H9 (cell line): Measurements from ENCODE around the gene IKZF1. TPM values are rescaled to one million over a fixed set of nuclear protein-coding genes. Genes with fewer than 3 reads are reported as not detected.

ENCODE experiments used
- DNase-seq: peaks from one replicate; pipeline ENCODE4 v3.0.0-alpha.2; 2017
- H2AFZ ChIP-seq: one replicate; pipeline ENCODE4 v1.6.1; 2013; ENCODE audit warnings: mild to moderate bottlenecking, low read length, control low read depth, moderate library complexity
- H2AK5ac ChIP-seq: 2 replicates; pipeline ENCODE4 v1.6.1; 2013; ENCODE audit warnings: low read length, control low read depth, mixed read lengths; ENCODE audit not compliant: insufficient read length
- H2BK120ac ChIP-seq: one replicate; pipeline ENCODE4 v1.6.1; 2013; ENCODE audit warnings: low read depth, mild to moderate bottlenecking, low read length, control low read depth, inconsistent platforms; ENCODE audit not compliant: poor library complexity, severe bottlenecking
- H2BK12ac ChIP-seq: 2 replicates; pipeline ENCODE4 v1.6.1; 2013; ENCODE audit warnings: low read length, control low read depth, mixed read lengths, low read depth; ENCODE audit not compliant: insufficient read length
- H2BK15ac ChIP-seq: 2 replicates; pipeline ENCODE4 v1.6.1; 2013; ENCODE audit warnings: low read depth, low read length, control low read depth
- H2BK20ac ChIP-seq: one replicate; pipeline ENCODE4 v1.6.1; 2013; ENCODE audit warnings: low read depth, mild to moderate bottlenecking, low read length, control low read depth, inconsistent platforms; ENCODE audit not compliant: poor library complexity, severe bottlenecking
- H2BK5ac ChIP-seq: 2 replicates; pipeline ENCODE4 v1.6.1; 2013; ENCODE audit warnings: low read length, control low read depth, mixed read lengths; ENCODE audit not compliant: insufficient read length
- H3K14ac ChIP-seq: 2 replicates; pipeline ENCODE4 v1.6.1; 2013; ENCODE audit warnings: low read length, control low read depth; ENCODE audit not compliant: insufficient read depth
- H3K18ac ChIP-seq: 2 replicates; pipeline ENCODE4 v1.6.1; 2013; ENCODE audit warnings: low read depth, mild to moderate bottlenecking, mixed read lengths, low read length, control low read depth; ENCODE audit not compliant: insufficient read length
- H3K23ac ChIP-seq: 2 replicates; pipeline ENCODE4 v1.6.1; 2013; ENCODE audit warnings: low read length, control low read depth, mixed read lengths, low read depth; ENCODE audit not compliant: insufficient read length
- H3K23me2 ChIP-seq: 2 replicates; pipeline ENCODE4 v1.6.1; 2013; ENCODE audit warnings: low read depth, mild to moderate bottlenecking, mixed read lengths, low read length, control low read depth; ENCODE audit not compliant: insufficient read length, poor library complexity, severe bottlenecking
- H3K27ac ChIP-seq: 2 replicates; pipeline ENCODE4 v1.5.1; 2013; ENCODE audit warnings: low read length, control low read depth, mixed read lengths, low read depth; ENCODE audit not compliant: insufficient read length
- H3K27me3 ChIP-seq: 2 replicates; pipeline ENCODE4 v1.6.1; 2013; ENCODE audit warnings: low read length, control low read depth, inconsistent platforms; ENCODE audit not compliant: insufficient read depth
- H3K4ac ChIP-seq: 2 replicates; pipeline ENCODE4 v1.6.1; 2013; ENCODE audit warnings: low read depth, mild to moderate bottlenecking, control low read depth, inconsistent platforms, low read length, moderate library complexity
- H3K4me1 ChIP-seq: 2 replicates; pipeline ENCODE4 v1.6.1; 2013; ENCODE audit warnings: low read length, control low read depth, inconsistent platforms; ENCODE audit not compliant: insufficient read depth
- H3K4me2 ChIP-seq: 2 replicates; pipeline ENCODE4 v1.6.1; 2013; ENCODE audit warnings: low read length, control low read depth, mixed read lengths; ENCODE audit not compliant: insufficient read length, insufficient read depth
- H3K56ac ChIP-seq: 2 replicates; pipeline ENCODE4 v1.6.1; 2013; ENCODE audit warnings: low read depth, mild to moderate bottlenecking, mixed read lengths, low read length, control low read depth; ENCODE audit not compliant: insufficient read length
- H3K79me1 ChIP-seq: 2 replicates; pipeline ENCODE4 v1.6.1; 2013; ENCODE audit warnings: low read depth, mild to moderate bottlenecking, moderate library complexity, low read length, control low read depth, inconsistent platforms; ENCODE audit not compliant: insufficient read depth, poor library complexity, severe bottlenecking
- H3K79me2 ChIP-seq: 2 replicates; pipeline ENCODE4 v1.6.1; 2013; ENCODE audit warnings: low read length, control low read depth, inconsistent platforms; ENCODE audit not compliant: insufficient read depth
- H3K9ac ChIP-seq: 2 replicates; pipeline ENCODE4 v1.6.1; 2013; ENCODE audit warnings: low read length, control low read depth, mixed read lengths; ENCODE audit not compliant: insufficient read length; ENCODE audit errors: extremely low read depth
- H3K9me3 ChIP-seq: one replicate; pipeline ENCODE4 v1.6.1; 2013; ENCODE audit warnings: low read depth, low read length, inconsistent platforms; ENCODE audit not compliant: control insufficient read depth
- H3T11ph ChIP-seq: one replicate; pipeline ENCODE4 v1.6.1; 2013; ENCODE audit warnings: mild to moderate bottlenecking, low read length, control low read depth, inconsistent platforms
- H4K20me1 ChIP-seq: one replicate; pipeline ENCODE4 v1.6.1; 2013; ENCODE audit not compliant: control insufficient read depth, insufficient read length, insufficient read depth
- H4K5ac ChIP-seq: 2 replicates; pipeline ENCODE4 v1.6.1; 2013; ENCODE audit warnings: low read depth, mild to moderate bottlenecking, mixed read lengths, low read length, control low read depth; ENCODE audit not compliant: insufficient read length
- H4K8ac ChIP-seq: replicated peaks from 2 replicates; pipeline ENCODE4 v1.6.1; 2013; ENCODE audit warnings: low read length, control low read depth, mixed read lengths, low read depth; ENCODE audit not compliant: insufficient read length
- H4K91ac ChIP-seq: 2 replicates; pipeline ENCODE4 v1.6.1; 2013; ENCODE audit warnings: low read depth, mild to moderate bottlenecking, moderate library complexity, mixed read lengths, low read length, control low read depth; ENCODE audit not compliant: insufficient read length
- H3K27ac Mint-ChIP-seq, 3 experiments: 2 replicates in 2 of 3; 3 replicates in 1 of 3; pipeline ENCODE4 v1.8.0; 2020 to 2021; ENCODE audit warnings: mixed read lengths in 3 of 3, mild to moderate bottlenecking in 1 of 3, moderate library complexity in 1 of 3
- H3K27me3 Mint-ChIP-seq: 2 replicates; pipeline ENCODE4 v1.8.0; 2021; ENCODE audit warnings: low read depth, mild to moderate bottlenecking, moderate library complexity, mixed read lengths
- H3K36me3 Mint-ChIP-seq, 3 experiments: 2 replicates in 2 of 3; 3 replicates in 1 of 3; pipeline ENCODE4 v1.8.0; 2020 to 2021; ENCODE audit warnings: low read depth in 3 of 3, mixed read lengths in 3 of 3; ENCODE audit not compliant: insufficient read depth in 1 of 3
- H3K4me1 Mint-ChIP-seq, 2 experiments: 2 replicates each; pipeline ENCODE4 v1.8.0; 2020; ENCODE audit warnings: mixed read lengths in 2 of 2
- H3K4me3 Mint-ChIP-seq, 2 experiments: 2 replicates in 1 of 2; 3 replicates in 1 of 2; pipeline ENCODE4 v1.8.0; 2020 to 2021; ENCODE audit warnings: mild to moderate bottlenecking in 2 of 2, mixed read lengths in 2 of 2, moderate library complexity in 1 of 2
- H3K9me3 Mint-ChIP-seq, 2 experiments: 2 replicates in 1 of 2; 3 replicates in 1 of 2; pipeline ENCODE4 v1.8.0; 2020; ENCODE audit warnings: mild to moderate bottlenecking in 2 of 2, mixed read lengths in 2 of 2, moderate library complexity in 1 of 2
- WGBS: extraction: QIAGEN DNeasy Blood & Tissue Kit; methylation state at CpG from one replicate; pipeline ENCODE4 v1.1.7; 2013; ENCODE audit warnings: missing lambda C conversion rate, low lambda C conversion rate, mixed read lengths; ENCODE audit not compliant: insufficient read length; ENCODE audit errors: extremely low coverage; 5-methylcytosine and 5-hydroxymethylcytosine counted together
- total RNA-seq: library from RNA; stranded (reverse); gene quantifications from 2 replicates; pipeline ENCODE4 v1.2.1, GENCODE V29; 2021
- TF ChIP-seq, protein P1 (sequence below): fragments of 200-600 bp; sonication (generic); conservative IDR thresholded peaks from 3 replicates; pipeline ENCODE4 v1.8.0; 2021; ENCODE audit warnings: antibody characterized with exemption, mild to moderate bottlenecking

Gene IKZF1
- total RNA-seq, 1 experiment from 2014 or later, result 0.98 TPM

DNA sequence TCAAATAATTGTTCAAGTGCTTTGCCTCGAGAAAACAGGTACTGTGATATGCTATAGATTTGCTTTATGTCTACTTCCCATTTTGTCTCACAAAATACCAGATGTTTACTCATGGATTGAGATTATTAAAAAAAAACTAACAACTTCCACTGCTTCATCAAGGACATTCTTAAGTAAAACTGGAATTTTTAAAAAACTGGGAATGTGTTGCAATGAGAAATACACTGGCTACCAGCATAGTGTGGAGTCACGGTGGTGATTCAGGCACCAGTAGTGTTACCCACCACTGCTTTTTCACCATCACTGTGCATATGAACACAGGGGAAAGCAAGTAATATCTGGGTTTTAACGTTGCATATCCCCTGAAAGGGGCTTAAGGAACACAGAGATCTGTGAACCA lies 124.4 kb downstream of the IKZF1 start:
- TF ChIP-seq, protein P1, sequence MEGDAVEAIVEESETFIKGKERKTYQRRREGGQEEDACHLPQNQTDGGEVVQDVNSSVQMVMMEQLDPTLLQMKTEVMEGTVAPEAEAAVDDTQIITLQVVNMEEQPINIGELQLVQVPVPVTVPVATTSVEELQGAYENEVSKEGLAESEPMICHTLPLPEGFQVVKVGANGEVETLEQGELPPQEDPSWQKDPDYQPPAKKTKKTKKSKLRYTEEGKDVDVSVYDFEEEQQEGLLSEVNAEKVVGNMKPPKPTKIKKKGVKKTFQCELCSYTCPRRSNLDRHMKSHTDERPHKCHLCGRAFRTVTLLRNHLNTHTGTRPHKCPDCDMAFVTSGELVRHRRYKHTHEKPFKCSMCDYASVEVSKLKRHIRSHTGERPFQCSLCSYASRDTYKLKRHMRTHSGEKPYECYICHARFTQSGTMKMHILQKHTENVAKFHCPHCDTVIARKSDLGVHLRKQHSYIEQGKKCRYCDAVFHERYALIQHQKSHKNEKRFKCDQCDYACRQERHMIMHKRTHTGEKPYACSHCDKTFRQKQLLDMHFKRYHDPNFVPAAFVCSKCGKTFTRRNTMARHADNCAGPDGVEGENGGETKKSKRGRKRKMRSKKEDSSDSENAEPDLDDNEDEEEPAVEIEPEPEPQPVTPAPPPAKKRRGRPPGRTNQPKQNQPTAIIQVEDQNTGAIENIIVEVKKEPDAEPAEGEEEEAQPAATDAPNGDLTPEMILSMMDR, result no peak
- H2AFZ ChIP-seq, result no peak overlapping the region

More for the DNA sequence above, 124.4 kb downstream of the IKZF1 start:
- no peaks in the 10 kb centered on the region for H3K36me3 Mint-ChIP-seq
- Histone ChIP-seq H2BK5ac (no peak overlapping the region), H3K27me3 (no peaks in the 10 kb centered on the region), H2BK15ac (no peak overlapping the region), H2BK20ac (no peak overlapping the region), H4K8ac (no peak overlapping the region), H3K79me2 (no peaks in the 10 kb centered on the region), H3K27ac (no peak overlapping the region), H3K79me1 (no peaks in the 10 kb centered on the region), H3K4ac (no peak overlapping the region), H3K14ac (no peak overlapping the region), H4K91ac (no peak overlapping the region), H2BK120ac (no peak overlapping the region), H2BK12ac (no peak overlapping the region), H3T11ph (no peak overlapping the region), H3K56ac (no peak overlapping the region), H3K9ac (no peak overlapping the region), H2AK5ac (no peak overlapping the region), H3K4me2 (no peak overlapping the region), H3K4me1 (no peaks in the 10 kb centered on the region), H4K20me1 (no peaks in the 10 kb centered on the region), H3K18ac (no peak overlapping the region), H3K23ac (no peak overlapping the region), H3K9me3 (no peaks in the 10 kb centered on the region), H3K23me2 (no peaks in the 10 kb centered on the region), H4K5ac (no peak overlapping the region)
- H3K9me3 Mint-ChIP-seq, result no peaks in the 10 kb centered on the region
- DNase-seq, result no peak
- no peak overlapping the region for H3K4me3 Mint-ChIP-seq
- H3K27me3 Mint-ChIP-seq, result no peaks in the 10 kb centered on the region; the same call in none of the 2 replicates
- peaks cover 0 to 5% of the 10 kb centered on the region in 2 experiments; a peak in 2 of 4 replicates for H3K4me1 Mint-ChIP-seq
- H3K27ac Mint-ChIP-seq, result no peak overlapping the region
- no CpG with 5 or more reads among the region's 3 CpGs for WGBS
